NCI-H2227 treated with DMSO at 0.1 percent for 48 hours (cell line): ENCODE results near the gene FBXL15.

Experiments
- DNase-seq: peaks from one replicate; lab custom pipeline; 2025; lab: John Stamatoyannopoulos, UW

FBXL15 gene

GRCh38 chr10:102457591-102458150 is 37.0 kb downstream of the FBXL15 start:
- no peak for DNase-seq

DNA sequence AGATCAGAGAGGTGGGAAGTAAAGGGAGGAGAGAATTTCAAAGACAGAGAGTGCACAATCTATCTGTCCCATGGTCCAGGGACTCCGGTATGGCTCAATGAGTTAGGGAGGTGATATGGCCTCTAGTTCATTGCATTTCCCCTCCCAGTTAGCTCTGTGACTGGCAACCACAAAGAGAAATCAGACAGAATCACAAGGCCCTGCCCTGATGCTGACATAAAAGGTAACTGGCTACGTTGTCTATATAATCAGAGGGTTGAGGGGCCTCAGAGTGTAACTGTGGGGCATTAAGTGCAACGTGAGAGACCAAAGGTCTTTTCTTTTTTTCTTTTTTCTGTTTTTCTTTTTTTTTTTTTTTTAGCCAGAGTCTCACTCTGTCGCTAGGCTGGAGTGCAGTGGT is 38.0 kb downstream of the FBXL15 start:
- no peak for DNase-seq

DNA sequence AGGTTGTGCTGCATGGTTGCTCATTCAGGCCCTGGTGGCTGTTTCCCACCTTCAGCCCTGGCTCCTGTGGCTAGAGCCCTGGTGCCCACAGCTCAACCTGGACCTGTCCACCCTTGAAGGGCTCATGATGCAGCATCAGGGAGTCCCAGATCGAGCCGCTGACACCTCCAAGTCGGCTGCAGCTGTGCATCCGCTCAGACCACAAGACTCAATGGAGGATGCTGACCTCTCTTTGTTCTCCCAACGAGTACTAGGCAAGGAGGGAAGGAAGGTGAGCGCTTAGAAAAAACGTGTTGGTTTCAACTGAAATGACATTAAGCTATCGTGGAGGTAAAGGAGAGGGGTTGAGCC is 40.2 kb downstream of the FBXL15 start:
- DNase-seq = no peak

GRCh38 chr10:102461187-102462054 is 40.8 kb downstream of the FBXL15 start:
- DNase-seq = peak; percentile 76

DNA sequence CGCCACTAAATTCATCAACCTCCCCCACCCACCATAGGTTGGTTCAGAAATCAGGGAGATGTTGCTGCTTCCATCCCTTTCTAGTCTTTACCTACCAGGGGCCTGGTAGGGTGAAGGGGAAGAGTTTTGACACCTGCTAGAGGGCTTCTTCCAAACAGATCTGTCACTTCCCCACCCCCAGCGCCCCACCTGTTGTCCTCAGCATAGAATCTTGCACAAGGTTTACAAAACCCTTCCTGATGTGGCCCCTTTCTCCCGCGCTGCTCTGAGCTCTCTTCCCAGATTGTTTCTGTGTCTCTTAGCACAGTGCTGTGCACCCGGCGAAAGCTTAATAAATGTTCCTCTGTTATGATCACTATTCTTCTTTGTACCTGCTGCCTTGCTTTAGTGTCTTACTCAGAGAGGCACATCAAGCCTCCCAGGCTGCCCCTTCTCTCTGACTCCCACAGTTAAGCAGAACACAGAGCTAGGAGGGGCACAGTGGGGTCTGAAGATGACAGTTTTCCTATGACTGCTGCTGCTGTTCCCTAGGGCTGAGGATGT is 41.9 kb downstream of the FBXL15 start:
- DNase-seq = no peak

- DNase-seq = no peak
These were observed 43.3 kb downstream of the FBXL15 start for GRCh38 chr10:102463983-102464382.

GRCh38 chr10:102465466-102465865 is 44.8 kb downstream of the FBXL15 start:
- DNase-seq = no peak

- no peak for DNase-seq
These were observed 46.7 kb downstream of the FBXL15 start for GRCh38 chr10:102467318-102467717.

DNA sequence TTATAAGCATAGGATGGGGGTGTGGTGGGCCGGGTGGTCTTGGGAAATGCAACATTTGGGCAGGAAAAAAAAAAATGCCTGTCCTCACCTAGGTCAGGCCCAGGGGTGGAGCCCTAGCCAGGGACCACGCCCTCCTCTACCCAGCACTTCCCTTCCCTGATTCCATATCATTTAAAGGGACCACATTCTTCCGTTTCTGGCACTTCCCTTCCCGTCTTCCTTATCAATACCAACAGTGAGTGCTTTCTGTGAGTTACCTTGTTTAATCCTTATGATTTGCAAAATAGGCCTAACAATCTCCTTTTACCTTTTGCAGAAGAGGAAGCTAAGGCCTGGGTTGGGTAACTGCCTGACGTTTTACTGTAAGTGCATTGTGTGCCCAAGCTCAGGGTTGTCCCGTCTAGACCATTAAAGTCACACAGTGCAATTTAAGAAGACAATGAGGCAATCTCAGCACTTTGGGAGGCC is 47.4 kb downstream of the FBXL15 start:
- no peak for DNase-seq

DNA sequence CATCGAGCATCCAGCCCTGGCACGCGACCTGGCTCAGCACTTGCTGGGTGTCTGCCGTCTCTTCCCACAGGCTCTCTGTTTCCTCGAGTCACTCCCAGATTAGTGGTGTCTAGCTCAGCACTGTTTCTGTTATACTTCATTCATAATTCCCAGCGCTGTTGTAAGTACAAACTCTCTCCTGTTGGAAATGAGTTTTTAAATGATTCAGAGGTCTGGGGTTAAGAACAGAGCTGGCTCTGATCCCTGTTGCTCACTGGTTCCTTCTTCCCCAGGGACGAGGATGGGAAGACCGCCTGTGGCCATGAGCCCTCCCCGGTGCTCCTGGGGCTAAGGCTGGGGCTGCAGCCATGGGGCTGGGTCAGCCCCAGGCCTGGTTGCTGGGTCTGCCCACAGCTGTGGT is 48.0 kb downstream of the FBXL15 start:
- DNase-seq = no peak

GRCh38 chr10:102470579-102471546 is 50.2 kb downstream of the FBXL15 start:
- DNase-seq = no peak
